NCI-H1417 treated with DMSO at 0.1 percent for 48 hours (cell line): ENCODE results near the gene EMILIN1.
A peak's percentile ranks its signal among the peaks of the same experiment; 100 is the strongest.

Experiments used
- DNase-seq: peaks from one replicate; lab custom pipeline; 2025; lab: John Stamatoyannopoulos, UW

The EMILIN1 gene

DNA sequence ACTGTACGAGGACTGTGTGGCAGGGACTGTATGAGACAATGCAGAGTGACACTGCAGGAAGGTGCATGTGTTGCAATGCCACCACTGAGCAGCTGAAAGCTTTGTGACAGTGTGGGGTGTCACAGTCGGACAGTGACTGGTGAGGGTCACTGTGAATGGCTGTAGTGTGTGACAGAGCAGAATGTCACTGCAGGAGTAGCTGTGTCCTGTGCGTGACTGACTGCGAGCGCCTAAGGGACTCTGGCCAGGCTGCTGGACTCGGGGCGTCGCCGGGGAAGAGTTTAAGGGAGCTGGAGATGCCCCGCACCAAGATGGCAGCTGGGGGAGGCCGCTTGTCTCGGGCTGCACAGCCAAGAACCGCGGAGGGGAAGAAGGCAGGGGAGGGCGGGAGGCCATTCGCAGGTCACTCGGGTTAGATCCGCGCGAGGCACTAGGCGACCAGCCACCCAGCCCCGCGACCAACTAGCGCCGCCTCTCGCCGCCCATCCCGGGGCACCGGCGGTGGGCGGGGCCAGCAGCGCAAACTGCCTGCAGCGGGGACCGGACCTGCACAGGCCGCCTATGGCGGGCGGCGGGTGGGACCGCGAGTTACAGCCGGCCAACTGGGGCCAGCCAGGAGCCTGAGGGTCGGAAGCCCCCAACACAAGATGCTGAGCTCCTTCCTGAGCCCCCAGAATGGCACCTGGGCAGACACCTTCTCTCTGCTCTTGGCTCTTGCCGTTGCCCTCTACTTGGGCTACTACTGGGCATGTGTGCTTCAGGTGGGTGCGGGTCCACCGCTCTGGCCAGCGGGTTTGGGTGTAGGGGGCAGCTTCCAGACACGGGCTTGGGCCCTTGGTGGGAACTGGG, 45.1 kb downstream of the EMILIN1 start, which contains the start of gene ABHD1:
TSS of gene ABHD1 (plus strand) at position 514 of the 849 bp plus-strand sequence. CDS start at position 648, 134 bp downstream.
- no peak for DNase-seq

DNA sequence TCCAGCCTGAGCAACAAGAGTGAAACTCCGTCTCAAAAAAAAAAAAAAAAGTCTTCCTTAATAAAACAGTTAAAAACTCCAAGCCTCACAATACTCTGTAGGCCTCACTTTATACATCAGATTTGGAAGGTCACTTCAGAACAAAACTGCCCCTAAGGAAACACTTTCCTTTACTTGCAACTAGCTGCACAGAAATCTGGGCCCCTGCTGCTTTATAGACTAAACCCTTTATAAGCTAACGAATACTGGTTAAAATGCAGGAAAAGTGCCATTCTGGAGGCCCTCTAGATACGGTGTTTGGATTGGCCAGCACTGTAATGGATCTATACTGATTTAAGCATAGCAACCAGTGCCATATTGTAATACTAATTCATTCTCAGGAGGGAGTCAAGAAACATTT, 46.7 kb downstream of the EMILIN1 start:
- no peak for DNase-seq

DNA sequence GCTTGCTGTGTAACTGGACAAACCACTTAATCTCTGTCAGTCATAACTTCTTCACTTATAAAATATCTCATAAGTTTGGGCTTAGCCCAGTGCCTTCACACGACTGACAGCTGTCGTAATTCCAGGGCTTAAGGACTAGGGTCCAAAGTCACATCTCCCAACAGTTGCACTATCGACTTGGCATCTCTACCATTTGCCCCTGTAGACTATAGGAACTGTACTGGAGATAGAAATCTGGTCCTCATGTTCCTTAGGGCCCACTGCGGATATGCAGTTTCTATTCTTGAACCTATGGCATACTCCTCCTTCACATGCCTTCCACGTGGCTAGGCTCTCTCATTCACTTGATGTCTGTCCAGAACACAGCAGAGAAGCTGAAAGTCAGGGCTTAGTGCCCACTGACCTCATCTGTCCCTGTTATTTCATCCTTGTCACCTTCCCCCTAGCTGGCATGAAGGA, 47.9 kb downstream of the EMILIN1 start:
- DNase-seq, result no peak

DNA sequence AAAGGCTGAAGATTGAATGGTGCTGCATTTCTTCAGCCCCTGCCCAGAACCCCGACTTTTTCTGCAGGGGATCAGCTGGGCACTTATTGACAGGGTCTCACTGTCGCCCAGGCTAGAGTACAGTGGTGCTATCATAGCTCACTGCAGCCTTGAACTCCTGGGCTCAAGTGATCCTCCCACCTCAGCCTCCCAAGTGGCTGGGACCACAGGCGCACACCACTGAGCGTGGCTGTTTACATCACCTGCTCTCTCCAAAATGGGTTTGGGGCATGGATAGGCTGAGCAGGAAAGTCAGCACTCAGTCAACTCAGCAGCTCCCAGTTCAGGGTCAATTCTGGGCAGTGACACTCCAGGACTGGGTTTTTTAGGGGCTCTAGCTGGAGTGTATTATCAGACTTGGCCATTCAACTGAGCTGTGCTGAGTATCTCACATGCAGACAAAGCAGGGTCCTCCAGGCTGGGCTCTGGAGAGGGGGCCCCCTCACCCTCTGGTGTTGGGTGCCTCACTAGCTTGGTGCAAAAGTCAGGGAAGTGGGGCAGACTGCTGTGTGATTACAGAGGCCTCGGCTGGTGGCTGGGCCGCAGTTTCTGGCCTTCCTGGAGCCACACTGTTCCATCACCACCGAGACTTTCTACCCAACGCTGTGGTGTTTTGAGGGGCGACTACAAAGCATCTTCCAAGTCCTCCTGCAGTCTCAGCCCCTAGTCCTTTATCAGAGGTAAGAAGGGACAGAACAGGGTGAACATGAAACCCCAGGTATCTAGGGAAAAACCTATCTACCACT, 49.7 kb downstream of the EMILIN1 start:
- DNase-seq, result no peak

DNA sequence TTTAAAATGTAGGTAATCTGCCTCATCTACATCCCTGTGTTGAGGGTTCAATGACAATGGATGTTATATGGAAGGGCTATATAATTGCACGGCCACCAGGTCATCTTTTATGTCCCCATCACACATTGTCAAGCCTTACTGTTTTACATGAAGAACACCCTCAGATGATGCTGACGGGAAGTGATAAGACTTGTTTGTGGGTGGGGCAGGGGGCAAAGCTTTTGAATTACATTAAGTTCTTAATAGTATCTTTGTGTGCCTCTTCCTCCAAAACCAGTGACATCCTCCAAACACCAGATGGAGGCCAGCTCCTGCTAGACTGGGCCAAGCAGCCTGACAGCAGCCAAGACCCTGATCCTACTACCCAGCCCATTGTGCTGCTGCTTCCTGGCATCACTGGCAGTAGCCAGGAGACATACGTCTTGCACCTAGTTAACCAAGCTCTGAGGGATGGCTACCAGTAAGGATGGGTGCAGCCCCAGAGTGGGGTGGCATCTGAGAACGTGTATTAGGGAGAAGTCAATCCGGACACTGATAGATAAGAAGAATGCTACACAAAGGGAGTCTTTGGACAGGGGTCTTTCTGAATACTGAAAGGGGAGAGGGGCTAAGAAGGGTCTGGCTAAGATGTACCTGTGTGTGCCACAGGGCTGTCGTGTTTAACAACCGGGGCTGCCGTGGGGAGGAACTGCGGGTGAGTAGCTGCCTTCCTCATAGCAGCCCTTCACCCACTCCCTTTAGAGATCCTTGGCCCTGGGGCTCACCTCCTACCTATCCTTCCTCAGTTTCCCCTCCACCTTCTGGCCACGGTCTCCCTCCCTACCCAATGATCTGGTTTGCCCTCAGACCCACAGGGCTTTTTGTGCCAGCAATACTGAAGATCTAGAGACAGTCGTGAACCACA, 50.5 kb downstream of the EMILIN1 start:
- DNase-seq, result no peak

DNA sequence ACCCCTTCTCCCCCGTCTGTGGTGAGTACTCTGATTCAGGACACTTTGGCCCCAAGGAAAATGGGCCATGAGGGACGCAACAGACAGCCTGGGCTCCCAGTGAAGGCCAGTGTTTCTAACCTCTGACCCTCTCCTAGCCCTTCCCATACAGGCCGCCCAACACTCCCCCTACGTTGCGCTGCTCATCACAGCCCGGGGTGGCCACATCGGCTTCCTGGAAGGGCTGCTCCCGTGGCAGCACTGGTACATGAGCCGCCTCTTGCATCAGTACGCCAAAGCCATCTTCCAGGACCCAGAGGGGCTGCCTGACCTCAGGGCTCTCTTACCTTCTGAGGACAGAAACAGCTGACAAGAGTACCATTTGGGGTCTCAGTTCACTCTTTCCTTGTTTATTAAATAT, 52.0 kb downstream of the EMILIN1 start:
- DNase-seq, result no peak

DNA sequence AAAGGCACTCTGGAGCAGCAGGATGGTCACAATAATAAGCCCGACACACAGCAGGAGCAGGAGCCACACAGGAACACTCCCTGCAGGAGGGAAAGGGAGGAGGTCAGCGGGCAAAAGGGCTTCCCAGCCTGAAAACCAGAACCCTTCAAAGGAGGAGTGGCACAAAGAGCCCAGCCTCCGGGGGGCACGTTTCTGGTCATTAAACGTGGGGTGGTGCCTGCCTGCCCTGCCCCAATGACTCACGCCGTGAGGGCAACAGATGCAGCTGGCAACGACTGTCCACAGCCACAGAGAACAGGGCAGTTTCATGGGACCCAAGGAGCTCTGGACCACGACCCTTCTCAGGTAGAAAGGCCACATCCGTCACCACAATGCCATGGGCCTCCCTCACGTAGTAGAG, 53.0 kb downstream of the EMILIN1 start:
- no peak for DNase-seq

DNA sequence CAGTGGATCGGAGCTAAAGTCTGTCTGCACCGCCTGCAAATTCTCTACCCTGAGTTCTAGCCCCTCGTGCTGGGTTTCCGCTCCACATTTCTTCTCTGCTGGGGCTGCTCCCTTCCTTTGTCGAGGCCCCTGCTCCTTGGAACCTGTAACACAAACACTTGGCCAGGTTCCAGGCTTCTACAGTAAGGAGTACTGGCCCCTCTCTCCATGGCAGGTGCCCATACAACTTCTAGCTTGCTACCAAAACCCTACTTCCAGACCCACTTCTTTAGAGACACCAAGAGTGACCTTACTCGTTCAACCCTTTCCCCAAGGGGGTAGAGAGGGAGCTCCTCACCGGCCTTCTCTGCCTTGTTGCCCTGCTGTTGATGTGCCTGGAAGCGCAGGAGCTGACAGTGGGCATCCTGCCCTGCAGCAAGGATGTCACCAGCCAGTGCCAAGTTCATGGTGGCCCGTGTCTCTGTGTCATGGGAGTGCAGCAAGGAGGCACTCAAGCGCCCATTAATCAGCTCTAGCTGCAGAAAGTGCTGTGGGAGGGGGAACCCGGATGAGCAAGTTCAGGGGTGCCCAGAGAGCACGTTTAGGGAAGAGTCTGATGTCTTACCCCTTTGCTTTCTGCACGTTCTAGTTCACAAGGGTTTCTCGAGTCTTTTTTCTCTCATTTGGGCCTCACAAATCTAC, 54.9 kb downstream of the EMILIN1 start:
- DNase-seq, result no peak

DNA sequence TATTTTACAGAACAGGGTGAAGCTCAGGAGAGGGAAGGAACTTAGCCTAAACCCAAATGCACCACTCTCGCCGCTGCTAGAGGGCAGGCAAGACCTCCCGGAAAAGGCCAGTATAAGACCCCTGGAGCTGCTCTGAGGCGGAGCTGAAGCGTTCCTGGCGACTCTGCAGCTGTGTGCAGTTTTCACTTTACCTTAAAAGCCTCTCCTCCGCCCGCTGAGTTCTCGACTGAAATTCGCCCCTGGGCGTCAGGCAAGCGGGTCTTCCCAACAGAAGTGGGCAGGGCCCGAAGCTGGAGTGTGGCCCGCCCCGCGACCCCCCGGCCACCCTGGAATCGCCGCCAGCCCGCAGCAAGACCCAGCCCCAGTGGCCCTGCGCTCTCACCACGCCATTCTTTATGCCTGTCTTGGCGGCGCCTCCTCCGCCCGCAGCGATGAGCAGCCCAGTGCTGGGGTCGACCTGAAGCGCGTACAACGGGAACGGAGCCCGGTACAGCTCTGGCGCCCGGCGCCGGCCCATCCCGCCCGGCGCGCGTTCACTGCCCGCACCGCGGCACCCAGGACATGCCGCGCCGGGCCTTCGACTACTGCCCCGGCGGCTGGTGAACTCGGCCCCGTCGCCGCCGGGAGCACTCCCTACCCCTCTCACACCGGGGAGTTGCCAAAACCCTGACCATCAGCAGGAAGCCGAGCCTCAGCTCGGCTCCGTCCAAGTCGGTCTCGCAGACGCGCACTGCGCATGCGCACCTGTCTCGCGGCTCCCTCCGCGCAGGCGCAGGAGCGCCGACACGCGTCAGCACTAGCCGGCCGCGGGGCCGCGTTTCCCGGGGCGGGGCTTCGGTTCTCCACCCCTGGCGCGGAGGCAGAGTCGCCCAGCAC, 55.7 kb downstream of the EMILIN1 start, which contains the start of gene PREB:
TSS of gene PREB (minus strand) at position 732 of the 876 bp plus-strand sequence. CDS start at position 517, 215 bp downstream.
- peak; percentile 87 for DNase-seq

DNA sequence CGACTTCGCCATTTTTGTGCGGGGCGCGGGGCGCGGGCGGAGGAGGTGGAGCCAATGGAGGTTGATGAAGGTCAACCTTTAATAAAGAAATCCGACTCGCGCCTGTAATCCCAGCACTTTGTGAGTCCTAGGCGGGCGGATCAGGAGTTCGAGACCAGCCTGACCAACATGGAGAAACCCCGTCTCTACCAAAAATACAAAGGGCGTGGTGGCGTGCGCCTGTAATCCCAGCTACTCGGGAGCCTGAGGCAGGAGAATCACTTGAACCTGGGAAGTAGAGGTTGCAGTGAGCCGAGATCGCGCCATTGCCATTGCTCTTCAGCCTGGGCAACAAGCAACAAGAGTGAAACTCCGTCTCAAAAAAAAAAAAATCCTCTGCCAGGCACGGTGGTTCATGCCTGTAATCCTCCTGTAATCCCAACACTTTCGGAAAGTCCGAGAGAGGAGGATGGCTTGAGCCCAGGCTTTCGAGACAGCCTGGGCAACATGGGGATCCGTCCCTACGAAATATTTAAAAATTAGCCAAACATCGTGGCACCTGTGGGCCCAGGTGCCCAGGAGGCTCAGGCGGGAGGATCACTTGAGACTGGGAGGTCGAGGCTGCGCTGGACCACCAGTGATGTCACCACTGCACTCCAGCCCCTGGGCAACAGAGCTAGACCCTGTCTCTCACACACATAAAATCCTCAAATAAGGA, 56.5 kb downstream of the EMILIN1 start:
- no peak for DNase-seq

DNA sequence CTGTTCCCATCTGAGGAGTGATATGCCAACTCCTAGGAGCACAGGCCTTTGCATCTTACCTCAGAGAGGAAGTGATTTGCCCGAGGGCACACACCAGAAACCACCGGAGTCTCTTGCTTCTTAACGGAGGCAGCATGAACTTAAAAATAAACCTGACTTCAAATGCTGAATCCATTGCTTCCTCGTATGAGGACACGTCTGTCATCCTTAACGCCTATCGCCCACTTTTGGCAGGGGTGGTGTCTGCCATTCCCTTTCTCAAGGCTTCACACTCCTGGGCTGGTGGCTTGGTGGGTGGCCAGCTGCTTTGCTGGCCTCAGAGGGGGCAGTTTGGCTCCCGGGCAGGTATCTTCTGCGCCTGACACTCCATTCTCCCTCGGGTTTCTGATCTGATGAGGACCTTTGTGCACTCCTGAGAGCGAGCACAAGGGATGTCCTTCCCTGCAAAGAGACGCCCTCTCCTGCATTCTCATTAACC, 57.1 kb downstream of the EMILIN1 start:
- no peak for DNase-seq
